ENCODE measurements around the gene SLC37A2.

SLC37A2 gene

DNA sequence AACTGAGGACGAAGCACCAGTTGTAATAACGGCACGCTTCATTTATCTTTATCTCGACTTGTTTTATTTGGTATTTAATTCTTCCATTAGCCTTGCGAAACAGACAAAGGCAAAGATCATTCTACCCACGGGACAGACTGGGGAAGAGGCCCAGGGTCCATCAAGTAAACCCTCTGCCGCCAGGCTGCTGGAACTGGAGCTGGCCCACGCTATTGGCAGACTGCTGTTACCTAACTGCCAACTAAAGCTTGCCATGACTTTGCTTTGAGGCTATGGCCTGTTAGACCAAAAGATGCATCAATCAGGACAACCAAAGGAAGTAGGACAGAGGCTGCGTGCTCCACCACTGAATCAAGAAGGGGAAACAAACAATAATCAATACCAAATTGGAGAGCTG is 49.1 kb downstream of the SLC37A2 start:
- no peak for DNase-seq

DNA sequence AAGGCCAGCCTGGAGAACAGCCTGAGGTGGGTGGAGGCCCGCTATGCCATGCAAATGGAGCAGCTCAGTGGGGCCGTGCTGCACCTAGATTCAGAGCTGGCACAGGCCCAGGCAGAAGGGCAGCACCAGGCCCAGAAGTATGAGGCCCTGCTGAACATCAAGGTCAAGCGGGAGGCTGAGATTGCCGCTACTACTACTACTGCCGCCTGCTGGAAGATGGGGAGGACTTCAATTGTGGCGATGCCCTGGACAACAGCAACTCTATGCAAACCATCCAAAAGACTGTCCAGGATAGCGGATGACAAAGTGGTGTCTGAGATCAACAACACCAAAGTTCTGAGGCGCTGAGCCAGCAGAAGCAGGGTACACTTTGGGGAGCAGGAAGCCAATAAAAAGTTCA is 51.4 kb downstream of the SLC37A2 start:
- DNase-seq = no peak

DNA sequence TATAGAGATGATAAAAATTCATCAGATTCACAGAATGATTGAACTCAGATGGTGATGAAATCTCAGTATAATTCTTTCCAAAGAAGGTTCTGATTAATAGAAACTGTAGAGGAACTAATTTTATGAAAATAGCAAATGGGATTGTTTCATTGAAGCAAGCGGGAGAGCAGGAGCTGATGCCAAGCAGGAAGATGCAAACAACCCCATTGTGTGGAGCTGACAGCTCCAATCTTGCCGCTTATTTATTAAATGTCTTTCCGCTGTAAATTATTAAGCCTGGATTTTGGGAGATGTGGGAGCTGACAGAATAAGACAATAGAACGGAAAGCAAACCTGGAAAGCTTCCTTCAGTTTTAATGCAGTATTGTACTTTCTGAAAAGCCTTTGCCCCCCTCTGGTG is 54.3 kb downstream of the SLC37A2 start:
- DNase-seq = no peak

DNA sequence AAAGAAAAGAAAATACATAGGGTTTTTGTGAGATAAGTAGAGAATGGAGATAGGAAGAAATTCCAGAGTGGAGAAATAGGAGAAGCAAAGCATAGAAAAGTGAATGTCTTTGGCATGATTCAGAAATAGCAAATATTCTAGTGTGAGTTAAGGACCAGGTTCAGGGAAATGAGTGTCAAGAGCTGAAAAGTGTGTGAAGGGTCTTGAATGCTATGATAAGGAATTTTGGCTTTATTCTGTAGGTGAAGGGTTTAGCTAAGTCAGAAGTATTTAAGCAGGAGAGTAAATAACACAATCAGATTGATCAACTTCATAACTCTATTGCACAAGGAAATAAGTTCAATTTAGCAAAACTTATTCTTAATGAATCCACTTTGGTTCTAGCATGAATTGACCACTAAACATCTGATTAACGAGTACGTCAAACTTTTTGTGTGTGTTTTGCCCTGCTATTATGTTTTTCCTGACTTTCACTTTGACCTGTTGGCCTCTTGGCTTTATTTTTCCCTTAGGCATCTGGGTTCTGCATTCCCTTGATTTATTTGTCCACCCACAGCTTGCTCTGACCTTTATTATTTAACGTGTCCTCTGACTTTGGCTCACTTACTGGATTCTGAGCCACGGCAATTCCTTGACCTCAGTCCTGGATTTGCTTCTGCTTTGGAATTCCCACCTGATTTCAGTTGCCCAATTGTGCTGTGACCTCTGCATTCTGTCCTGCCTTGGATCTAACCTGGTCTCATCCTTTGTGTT is 60.3 kb downstream of the SLC37A2 start:
- DNase-seq = no peak

DNA sequence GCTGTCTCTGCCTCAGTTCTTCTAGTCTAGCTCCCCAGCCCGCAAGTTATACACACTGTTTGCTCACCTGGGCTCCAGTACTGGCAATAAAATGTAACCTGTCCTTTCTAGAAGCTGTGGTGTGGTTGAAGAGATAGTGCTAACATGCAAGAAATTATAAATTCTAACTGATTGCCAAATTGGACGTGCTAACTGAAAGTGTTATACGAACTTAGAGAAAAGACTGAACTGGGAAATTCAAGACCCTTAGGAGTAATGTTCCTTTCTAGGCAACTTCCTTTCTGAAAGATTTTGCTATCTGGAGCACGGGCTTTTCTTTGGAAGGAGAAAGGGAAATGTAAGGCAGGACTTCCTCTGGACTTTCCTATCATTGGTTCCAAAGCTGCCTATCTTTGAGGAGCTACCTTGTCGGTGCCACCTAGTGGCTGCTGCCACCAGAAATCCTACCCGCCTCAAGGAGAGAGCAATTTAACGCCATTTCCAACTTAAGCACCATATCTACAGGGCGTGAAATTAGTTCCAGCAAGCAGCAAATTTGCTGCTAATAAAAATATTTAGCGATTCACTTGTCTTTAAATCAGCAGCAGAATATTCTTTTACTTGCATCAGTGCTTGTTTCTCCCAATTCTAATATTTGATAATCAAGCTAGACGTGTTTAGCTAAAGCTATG is 61.0 kb downstream of the SLC37A2 start:
- peak; percentile 19 for DNase-seq

DNA sequence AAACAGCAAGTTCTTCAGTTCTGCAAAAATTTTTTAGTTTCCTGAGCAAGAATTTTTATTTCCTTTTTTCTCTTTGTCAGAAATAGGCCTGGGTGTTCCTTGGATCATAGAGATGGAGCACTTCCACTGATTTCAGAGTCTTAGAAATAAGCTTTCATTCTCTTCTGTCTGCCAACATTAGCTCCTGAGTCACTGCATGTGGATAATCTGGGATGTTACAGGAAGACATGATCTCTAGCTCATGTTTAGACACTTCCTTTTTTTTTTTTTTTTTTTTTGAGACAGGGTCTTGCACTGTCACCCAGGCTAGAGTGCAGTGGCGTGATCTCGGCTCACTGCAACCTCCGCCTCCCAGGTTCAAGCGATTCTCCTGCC is 61.5 kb downstream of the SLC37A2 start:
- DNase-seq = no peak

DNA sequence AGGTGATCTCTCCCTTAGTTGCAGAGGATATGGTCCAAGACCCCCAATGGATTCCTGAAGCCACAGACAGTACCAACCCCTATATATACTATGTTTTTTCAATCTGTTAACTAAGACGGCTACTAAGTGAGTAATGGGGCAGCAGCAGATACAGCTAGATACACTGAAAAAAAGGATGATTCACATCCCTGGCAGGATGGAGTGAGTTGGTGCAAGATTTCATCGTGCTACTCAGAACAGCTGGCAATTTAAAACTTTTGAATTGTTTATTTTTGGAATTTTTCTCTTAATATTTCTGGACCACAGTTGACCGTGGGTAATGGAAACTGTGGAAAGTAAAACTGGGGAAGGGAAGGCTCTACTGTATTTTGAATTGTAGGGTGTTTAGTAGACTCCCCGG is 65.3 kb downstream of the SLC37A2 start:
- DNase-seq = no peak

DNA sequence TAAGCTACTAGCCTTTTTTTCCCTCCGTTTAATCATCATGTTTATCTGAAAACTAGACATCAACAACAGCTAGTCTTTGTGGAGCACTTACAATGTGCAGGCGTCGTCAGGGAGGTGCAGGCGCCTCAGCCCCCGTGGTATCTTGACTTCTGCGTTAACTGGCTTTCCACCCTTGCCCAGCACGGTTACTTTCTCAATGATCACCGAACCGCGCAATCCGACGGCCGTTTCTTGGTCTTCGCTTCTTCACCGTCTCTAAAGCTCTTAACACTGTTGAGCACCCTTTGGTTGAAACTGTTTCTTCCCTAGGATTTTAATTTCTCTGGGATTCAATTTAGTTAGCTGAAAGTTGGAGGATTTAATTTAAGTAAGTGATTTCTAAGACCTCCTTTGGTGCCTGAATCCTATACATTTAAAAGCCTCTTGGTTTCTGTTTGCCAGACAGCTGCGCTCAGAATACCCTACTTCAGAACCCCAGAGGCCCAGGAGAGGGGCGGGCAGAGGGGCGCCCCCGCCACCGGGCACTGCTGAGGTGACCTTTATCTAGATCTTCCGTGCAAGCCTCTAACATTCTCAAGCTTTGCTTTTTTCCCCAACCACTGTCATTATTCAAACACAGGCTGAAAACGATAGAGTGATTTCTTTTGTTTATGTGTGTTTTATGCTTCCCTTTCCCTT is 66.3 kb downstream of the SLC37A2 start:
- no peak for DNase-seq

DNA sequence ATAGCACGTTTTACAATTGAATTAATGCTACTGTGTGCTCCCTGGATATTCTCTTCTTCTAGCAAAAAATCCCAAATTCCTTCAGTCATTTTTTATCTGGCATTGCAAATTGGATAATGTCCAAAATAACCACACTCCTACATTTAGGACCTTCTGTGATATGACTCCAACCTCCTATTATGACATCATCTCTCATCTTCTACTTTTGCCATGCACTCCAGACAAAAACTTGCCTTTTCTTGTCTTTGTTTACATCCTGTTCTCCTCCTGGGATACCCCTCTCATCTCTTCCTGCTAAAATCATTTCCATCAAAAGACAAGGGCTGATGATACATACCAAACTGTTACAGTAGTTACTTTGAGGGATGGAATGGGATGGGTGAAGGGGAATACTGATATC is 69.0 kb downstream of the SLC37A2 start:
- no peak for DNase-seq

DNA sequence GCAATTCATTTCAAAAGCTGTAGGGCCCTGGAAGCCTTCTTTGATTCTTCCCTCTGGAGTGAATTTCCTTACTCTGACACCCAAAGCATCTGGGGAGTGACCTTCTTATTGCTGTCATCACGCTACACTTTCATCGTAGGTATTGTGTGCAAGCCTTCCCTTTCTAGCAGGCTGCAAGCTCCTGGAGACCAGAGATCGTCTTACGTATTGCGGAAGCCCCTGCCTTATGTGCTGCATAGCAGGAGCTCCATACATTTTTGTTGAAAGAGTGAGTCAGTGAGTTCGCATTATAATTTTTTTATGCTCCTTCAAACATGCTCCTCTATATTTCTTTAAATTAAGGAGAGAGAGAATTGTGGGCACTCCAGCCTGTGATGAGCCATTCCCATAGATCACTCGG is 69.5 kb downstream of the SLC37A2 start:
- no peak for DNase-seq

DNA sequence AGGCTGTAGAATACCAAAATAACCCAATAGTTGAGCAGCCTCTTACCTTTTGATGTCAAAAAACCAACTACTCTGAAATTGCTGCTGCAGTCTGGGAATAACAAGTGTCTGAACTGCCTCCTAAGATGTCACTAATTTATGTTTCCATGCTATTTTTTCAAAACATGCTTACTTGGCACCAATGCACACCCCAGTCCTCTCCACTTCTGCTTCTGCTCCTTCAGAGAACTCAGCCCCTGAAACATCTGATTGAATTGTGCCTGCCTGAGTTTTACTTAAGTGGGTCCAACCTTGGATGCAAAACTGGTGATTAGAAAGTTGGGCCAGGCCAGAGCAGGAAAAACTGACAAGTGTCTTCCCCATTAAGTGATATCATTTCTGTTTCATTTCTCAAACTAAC is 72.9 kb downstream of the SLC37A2 start:
- no peak for DNase-seq

DNA sequence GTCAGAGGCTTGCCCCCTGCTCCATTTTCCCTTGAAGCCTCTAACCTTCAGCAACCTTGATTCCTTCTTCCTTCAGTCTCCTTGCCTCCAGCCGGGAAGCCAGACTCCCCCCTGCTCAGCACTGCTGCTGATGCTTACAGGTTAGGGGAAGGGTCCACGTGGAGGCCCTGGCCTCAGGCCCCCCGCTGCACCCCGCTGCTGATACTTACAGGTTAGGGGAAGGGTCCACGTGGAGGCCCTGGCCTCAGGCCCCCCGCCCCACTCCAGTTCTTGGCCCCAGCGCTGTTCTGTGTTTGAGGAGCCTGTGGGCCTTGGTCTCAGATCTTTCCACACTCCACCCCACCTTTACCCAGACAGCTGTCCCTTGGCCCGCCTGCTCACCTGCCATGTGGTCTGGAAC is 75.9 kb downstream of the SLC37A2 start:
- DNase-seq = no peak

DNA sequence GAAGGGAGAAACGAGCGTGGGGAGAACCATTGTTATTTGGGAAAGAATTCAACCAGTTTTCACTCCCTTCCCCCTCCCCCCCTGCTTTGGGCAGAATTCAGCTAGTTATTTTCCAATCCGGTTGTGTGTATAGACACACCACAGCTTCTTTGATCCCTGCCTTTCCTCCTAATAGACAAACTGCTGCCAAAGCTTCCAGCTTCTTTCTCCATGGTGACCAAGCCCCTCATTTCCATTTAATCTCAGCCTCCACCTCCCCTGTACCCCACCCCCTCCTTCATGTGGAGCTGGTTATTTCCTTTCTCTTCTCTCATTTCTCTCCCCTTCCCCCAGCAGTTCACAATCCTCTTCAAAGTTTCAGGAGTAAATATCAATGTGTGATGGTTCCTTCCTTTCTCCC is 76.7 kb downstream of the SLC37A2 start:
- no peak for DNase-seq
